GM19468 (cell line): ENCODE data around the gene DBNDD2.

Experiments
- ATAC-seq: cut with Tn5 transposase; IDR thresholded peaks from one replicate; pipeline ENCODE4 v1.9.1; 2021; ENCODE audit warnings: mild to moderate bottlenecking, moderate library complexity, moderate number of reproducible peaks; ENCODE audit not compliant: unreplicated experiment; ENCODE audit errors: extremely low read depth

DBNDD2 gene

DNA sequence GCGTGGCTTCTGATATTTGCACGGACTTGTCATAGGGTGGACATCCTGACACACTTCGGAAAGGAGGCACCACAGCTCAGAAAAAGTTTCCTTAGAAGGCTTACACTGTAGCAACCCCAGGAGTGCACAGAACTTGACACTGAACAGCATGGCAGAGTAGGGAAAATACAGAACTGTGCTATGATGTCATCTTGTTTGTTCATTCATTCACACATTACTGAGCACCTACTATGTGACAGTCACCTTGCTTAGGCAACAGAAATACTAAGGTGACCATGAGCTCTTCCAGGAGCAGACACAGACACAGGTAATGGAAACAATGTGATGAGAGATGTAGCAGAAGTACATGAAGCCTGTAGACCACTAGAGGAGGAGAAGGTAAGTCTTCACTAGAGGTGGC lies 5.4 kb downstream of the DBNDD2 start:
- ATAC-seq = no peak

DNA sequence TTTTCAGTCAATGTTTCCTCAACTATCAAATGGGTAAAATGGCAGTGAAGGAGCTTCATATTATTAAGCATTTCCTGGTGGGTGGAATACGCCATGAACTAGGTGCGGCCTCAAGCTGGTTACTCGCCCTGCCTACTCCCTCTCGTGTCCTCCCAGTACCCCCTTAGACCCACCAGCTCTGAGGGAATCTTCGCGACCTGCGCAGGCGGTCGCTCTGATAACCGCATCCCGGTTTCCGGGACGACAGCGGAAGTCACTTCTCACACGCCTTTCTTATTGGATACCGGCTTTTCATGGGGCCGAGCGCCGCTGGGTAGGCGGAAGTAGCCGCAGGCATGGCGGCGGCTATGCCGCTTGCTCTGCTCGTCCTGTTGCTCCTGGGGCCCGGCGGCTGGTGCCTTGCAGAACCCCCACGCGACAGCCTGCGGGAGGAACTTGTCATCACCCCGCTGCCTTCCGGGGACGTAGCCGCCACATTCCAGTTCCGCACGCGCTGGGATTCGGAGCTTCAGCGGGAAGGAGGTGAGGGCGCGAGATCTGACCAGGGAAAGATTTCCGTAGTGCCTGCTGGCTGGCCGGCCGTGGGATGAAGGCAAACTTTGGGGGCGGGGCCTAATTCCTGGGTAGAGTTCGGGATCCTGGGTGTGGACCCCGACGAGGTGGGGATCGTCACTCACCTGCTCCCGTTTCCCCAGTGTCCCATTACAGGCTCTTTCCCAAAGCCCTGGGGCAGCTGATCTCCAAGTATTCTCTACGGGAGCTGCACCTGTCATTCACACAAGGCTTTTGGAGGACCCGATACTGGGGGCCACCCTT lies 7.9 kb downstream of the DBNDD2 start, which contains the start of gene PIGT:
Gene PIGT (plus strand): TSS at position 320 of the 816 bp plus-strand sequence. CDS start 16 bp downstream, at position 336.
- ATAC-seq = peak; percentile 48

DNA sequence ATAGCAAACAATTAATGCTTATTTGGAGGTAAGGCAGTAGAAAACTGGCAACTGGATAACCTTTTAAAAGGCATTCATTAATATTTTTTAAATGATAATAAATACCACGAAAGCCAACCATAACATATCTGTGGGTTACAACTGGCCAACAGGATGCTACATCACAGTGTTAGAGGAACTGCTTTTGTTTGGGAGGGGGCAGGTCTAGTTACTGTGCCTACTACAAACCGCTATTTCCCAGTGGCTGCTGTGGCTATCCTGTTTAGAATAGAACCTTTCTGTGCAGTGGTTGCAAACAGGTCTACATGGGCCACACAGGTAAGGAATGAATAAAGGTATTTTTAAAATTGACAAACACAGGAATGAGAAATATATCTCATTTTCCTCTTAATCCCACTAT lies 8.8 kb downstream of the DBNDD2 start:
- ATAC-seq = no peak

DNA sequence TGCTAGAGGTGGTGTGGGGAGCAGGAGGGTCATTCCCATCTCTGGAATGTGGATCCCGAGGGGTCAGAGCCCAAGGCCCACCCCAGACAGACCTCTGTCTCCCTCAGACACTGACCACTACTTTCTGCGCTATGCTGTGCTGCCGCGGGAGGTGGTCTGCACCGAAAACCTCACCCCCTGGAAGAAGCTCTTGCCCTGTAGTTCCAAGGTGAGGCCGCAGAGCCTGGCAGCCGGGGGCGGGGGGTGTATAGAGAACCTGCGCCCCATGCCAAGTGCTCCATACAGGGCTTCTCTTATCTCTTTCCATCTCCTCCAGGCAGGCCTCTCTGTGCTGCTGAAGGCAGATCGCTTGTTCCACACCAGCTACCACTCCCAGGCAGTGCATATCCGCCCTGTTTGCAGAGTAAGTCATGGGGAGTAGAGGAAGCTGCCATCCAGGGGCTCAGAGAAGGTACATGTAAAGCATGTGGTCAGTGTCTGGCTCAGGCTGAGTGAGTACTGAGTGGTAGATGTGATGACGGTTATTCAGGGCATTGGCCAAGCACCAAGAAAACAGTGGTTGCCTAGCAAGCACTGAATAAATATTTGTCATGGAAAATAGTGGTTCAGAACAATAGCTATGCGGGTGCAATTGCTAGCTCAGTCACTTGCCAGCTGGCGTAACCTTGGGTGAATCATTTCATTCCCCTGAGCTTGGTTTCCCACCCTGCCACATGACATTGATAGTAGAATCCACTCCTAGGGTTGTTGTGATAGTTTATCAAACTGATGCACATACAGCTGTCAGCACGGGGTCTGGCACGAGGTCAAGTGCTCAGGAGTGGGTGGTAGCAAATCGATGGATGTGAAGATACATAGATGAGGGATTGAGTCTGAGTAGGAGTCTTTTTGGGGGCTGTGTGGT lies 11.4 kb downstream of the DBNDD2 start:
- peak; percentile 73 for ATAC-seq

DNA sequence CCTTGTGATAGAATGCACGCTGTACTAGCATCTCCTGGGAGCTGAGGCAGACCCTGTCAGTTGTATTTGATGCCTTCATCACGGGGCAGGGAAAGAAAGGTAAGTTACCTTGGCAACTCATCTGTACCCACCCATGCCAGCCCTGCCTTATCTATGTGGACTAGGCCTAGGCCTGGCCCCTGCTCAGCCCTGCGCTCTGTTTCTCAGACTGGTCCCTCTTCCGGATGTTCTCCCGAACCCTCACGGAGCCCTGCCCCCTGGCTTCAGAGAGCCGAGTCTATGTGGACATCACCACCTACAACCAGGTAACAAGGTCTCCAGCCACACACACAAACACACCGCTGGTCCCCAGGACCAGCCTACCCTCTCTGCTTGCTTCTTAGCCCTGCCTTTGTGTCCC lies 12.0 kb downstream of the DBNDD2 start:
- ATAC-seq = no peak

DNA sequence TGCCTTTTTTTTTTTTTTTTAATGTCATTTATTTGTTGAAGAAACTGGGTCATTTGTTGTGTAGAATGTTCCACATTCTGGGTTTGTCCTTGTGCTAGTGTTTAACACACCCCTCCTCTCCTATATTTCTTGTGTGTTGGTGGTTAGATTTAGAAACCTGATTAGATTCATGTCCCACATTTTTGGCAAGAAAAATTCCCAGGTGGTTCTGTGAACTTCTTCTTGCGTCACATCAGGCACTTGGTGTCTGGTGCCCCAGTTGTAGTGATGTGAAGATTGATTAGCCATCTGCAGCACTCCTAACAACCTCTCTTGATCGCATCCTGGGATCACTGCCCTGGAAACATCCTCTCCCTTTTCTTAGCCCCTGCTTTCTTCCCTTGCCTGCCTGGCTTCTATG lies 15.6 kb downstream of the DBNDD2 start:
- ATAC-seq = no peak

DNA sequence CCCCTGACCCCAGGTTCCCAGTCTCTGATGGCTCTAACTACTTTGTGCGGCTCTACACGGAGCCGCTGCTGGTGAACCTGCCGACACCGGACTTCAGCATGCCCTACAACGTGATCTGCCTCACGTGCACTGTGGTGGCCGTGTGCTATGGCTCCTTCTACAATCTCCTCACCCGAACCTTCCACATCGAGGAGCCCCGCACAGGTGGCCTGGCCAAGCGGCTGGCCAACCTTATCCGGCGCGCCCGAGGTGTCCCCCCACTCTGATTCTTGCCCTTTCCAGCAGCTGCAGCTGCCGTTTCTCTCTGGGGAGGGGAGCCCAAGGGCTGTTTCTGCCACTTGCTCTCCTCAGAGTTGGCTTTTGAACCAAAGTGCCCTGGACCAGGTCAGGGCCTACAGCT lies 17.5 kb downstream of the DBNDD2 start:
- no peak for ATAC-seq

DNA sequence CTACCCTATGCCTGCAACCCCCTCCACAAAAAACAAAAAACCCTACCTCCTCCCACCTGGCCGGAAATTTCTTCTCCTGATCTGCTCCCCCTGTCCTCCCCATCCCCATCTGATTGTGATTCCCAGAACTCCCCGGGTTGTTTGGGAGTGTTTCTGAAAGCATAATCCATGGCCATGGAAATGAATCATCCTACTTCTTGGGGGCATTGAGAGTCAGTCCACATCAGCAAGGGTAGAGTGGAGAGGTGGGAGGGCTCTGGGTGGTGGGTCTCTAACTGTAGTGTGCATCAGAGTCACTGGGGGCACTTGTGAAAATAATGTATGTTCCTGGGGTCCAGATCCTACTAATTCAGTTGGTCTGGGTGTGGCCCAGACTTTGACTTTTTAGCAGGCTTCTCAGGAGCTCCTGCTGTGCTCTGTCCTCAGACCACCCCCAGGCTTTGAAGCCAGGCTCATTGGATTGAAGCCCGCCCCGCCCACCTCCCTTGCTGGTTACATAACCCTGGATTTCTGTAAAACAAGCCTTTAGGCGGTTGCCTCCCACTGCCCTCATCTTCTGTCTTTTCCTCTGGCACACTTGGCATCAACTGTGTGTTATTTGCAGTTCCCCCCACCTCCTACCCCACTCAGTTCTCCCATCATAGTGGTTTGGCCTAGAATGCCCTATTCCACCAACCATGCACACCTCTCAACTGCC lies 18.4 kb downstream of the DBNDD2 start:
- no peak for ATAC-seq

DNA sequence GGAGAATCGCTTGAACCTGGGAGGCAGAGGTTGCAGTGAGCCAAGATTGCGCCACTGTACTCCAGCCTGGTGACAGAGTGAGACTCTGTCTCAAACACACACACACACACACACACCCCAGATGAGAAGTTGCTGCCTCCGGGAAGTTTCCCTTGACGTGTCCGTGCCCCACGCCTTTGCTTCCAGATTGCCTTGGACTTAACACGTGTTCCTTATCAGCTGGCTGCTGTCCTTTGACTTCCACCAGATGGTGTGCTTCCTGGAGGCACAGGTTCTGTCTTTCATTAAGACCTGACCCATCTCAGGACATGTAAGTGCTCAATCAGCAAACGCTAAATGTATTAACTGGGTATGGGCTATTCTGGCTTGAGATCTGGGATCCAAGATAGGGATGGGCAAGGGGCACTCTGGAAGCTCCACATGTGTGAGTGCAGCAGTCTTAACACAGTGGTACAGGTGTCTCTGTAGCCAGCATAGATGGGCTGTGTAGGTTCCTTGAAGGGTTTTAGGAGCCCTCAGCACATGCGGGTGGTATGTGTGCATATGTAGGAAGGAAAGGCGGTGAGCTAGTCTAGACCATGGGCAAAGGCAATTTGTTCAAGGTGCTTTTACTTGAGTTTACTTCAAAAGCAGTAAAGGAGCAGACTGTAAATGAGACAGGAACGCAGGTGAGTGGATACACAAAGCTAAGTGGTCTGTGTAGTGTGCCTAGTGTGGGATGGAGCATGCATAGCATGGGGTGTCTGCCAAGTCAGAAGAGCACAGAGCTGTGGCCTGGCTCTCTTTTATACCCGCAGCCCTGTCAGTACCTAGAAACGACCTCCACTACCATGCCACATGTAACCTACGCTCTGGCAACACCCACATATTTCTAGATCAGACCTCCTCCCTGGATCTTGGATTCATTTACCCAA lies 19.4 kb downstream of the DBNDD2 start:
- no peak for ATAC-seq

DNA sequence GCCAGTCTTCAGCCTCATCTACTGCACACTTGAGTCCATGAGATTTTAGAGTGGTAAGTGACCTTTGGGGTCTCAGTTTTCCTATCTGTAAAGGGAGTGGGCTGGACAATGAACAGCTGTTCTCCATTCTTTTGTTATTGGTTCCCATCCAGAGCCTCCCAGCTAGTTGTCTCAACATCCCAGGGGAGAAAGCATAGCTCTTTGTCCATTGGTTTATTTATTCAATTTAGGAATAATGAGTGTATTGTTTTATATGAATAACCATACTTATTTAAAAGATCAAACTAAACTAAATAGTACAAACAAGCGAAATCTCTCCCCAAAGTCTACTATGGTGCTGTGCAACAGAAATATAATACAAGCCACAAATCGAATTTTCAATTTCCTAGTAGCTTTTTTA lies 21.5 kb downstream of the DBNDD2 start:
- no peak for ATAC-seq

DNA sequence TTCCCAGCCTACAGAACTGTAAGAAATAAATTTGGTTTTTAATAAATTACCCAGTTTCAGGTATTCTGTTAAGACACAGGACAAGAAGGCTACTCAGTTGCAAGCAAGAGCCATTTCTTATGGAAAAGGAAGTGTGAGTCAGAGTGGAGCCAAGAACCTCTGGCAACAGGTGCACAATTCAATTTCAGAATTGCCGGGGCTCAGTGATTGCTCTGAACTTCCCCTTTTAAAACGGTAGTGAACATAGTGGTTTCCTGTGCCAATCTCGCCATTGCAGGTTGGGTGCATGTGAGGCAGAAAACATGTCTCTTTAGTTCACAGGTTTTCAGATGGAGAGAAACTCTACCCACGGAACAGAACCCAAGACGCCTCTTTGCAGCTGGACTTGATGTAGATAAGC lies 24.2 kb downstream of the DBNDD2 start:
- ATAC-seq = no peak

DNA sequence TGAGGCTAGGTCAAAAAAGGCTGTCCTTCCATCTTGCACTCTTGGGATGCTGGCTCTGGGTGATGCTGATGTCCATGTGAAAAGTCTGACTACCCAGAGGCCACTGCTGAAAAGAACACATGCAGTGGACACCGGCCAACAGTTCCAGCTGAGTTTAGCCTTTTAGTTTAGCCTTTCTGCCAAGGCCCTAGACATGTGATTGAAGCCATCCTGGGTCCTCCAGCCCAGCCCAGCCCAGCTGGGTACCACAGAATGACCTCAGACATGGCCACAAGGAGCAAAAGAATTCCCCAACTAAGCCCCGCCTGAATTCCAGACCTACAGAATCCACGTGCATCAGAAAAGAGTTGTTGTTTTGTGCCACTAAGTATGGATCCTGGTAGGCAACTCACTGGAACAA lies 25.2 kb downstream of the DBNDD2 start:
- no peak for ATAC-seq

DNA sequence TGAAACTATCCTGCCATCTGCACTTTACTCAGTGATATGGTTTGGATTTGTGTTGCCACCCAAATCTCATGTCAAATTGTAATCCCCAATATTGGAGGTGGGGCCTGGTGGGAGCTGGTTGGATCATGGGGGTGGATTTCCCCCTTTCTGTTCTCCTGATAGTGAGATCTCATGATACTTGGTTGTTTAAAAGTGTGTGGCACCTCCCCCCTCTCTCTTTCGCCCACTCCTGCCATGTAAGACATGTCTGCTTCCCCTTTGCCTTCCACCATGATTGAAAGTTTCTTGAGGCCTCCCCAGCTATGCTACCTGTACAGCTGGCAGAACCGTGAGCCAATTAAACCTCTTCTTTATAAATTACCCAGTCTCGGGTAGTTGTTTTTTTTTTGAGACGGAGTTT lies 25.9 kb downstream of the DBNDD2 start:
- no peak for ATAC-seq

DNA sequence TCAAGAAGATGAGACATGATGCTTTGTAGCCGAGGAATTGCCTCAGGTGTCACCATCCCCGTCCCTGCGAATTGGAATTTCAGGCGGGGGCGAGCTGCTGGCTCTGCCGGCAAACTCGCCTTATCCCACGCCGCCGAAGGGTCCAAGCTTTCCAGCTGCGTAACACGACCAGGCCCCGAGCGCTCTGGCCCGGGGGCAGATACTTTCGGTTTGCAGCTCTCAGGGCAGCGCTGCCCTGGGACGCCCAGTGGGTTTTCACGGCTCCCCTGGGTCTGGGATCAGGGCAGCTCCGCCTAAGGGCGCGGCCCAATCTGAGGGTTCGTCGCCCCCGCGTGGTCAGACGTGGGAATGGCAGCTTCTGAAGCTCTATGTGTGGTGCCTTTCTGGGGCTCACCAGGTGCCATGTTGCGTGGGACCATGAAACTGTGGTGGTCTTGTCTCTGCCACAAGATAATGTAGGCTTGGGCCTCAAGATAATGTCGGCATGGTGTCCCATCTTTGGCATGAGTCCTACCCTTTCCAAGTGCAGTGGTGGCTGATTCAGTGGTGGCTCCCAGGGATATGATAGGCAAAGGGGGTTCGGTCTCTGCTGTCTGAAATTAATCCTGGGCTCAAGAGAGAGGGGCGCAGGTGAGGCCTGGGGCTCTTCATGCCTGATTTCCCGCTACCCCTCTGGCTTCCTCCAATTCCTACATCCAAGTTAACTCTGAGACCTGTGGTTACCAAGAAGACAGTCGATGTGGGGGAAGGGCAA lies 28.8 kb downstream of the DBNDD2 start:
- peak; percentile 84 for ATAC-seq

DNA sequence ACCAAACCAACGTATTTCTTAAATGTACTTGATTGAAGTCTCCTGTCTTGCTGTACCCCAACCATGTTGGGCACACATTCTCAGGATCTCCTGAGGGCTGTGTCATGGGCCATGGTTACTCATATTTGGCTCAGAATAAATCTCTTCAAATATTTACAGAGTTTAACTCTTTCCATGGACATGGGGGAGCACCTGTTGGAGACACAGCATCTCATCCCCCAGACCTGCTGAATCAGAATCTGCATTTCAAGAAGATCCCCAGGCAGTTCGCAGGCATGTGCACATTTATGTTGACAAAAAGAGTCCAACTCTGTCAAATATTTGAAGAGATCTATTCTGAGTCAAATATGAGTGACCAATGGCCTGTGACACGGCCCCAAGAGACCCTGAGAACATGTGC lies 32.3 kb downstream of the DBNDD2 start:
- ATAC-seq = no peak

DNA sequence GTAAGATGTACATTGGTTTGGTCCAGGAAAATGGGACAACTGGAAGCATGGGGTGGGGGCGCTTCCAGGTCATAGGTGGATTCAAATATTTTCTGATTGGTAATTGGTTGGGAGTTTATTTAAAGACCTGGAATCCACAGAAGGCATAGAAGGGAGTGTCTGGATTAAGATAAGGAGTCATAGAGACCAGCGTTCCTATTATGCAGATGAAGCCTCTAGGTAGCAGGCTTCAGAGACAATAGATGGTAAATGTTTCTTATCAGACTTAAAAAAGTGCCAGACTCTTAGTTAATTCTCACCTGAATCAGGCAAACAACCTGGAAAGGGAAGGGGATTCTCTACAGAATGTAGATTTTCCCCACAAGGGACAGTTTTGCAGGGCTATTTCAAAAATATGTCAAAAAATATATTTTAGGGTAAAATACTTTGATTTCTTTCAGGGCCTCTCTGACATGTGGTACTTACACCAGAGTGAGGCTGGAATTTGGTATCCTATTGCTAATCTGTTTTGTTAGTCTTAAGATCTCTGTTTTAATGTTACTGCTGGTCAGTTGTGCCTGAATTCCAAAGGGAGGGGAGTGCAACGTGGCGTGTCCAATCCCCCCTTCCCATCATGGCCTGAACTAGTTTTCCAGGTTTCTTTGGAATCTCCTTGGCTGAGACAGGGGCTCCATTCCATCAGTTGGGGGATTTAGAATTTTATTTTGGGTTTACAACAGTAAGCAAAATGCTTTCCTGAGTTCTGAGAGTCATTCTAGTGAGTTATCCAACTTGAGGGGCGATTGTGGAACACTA lies 33.0 kb downstream of the DBNDD2 start:
- no peak for ATAC-seq

DNA sequence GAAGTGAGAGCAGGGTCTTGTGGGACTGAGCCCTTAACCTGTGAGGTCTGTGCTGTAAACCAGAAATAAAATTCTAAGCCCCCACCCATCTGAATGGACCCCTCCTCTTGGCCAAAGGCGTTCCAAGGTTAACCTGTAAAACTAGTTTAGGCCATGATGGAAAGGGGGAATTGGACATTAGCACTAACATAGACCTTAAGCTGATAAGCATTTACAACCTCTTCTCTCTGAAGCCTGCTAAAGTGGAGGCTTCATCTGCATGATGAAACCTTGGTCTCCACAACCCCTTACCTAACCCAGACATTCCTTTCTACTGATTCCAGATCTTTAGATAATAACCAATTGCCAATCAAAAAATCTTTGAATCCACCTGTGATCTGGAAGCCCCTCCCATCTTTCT lies 33.7 kb downstream of the DBNDD2 start:
- ATAC-seq = no peak

DNA sequence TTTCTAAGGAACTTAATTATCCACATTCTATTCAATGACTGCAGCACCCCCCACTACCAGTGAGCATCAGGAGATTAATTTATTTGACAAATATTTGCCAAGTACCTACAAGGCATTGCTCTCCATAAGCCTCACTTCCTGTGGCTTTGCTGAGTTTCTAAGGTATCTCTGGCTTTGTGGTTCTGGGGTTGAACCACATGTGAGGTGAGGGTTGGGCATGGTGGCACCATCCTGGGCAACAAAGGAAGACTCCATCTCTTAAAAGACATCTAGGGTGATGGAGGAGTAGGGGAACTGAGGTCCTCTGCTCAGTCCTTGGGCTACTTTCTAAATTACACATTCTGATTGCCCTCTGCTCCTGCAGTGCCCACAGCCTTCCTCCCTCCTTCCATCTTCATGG lies 36.0 kb downstream of the DBNDD2 start:
- ATAC-seq = no peak
